Right lung (tissue), 5 donors: ENCODE data around the gene ZBTB17. TPM values are rescaled to one million over a fixed set of nuclear protein-coding genes. Genes with fewer than 3 reads are reported as not detected.
"Not testable (repeated sequence)": the region's sequence is repeated elsewhere in the genome, so short reads cannot be mapped to it uniquely, and the experiment has no call there.

ENCODE experiments used
- DNase-seq, 2 donors: peaks; one replicate each; pipeline ENCODE4 v3.0.0-alpha.2; 2013
- polyA plus RNA-seq, 5 donors: library from polyadenylated mRNA; unstranded; fragments of 120-200 nt; gene quantifications; one replicate each; pipeline versions ENCODE4 v1.2.1 to v1.2.3, GENCODE V29; 2013; ENCODE audit warnings: inconsistent platforms in 1 of 5, low replicate concordance in 1 of 5; ENCODE audit not compliant: insufficient read length in 5 of 5, insufficient read depth in 1 of 5

Gene ZBTB17
- polyA plus RNA-seq, 5 donors, result 27.8 to 38.2 (median 31.4) TPM

- DNase-seq, result not testable (repeated sequence)
Observed at GRCh38 chr1:15896841-15897610, 78.9 kb downstream of the ZBTB17 start.

GRCh38 chr1:15895233-15895632, 80.7 kb downstream of the ZBTB17 start:
- DNase-seq, result no peak

- not testable (repeated sequence) for DNase-seq
Observed at GRCh38 chr1:15892857-15893599, 82.9 kb downstream of the ZBTB17 start.

Other genes starting within 250 kb of the ZBTB17 start
- 1 to 10 TPM; 2.8 to 5.6 (median 4.2) TPM for gene SLC25A34, start 239.8 kb downstream of the ZBTB17 start, polyA plus RNA-seq
- gene TMEM82, start 233.6 kb downstream of the ZBTB17 start, polyA plus RNA-seq, result under 1 TPM in 3 of 5 donors, not detected in 2; 0.06 to 0.16 (median 0.16) TPM
- 10 to 100 TPM; 49.8 to 97.0 (median 72.9) TPM for gene FBLIM1, start 217.3 kb downstream of the ZBTB17 start, polyA plus RNA-seq
- 1 to 10 TPM; 1.8 to 2.9 (median 2.8) TPM for gene UQCRHL, start 168.5 kb downstream of the ZBTB17 start, polyA plus RNA-seq
- 10 to 100 TPM; 53.9 to 65.8 (median 55.9) TPM for gene SPEN, start 128.4 kb downstream of the ZBTB17 start, polyA plus RNA-seq
- under 1 TPM in 2 of 5 donors, not detected in 3; 0.06 to 0.07 TPM for gene SRARP, start 28.1 kb upstream of the ZBTB17 start, polyA plus RNA-seq
- gene HSPB7, start 41.9 kb upstream of the ZBTB17 start, polyA plus RNA-seq, result 10 to 100 TPM in 1 of 5 donors, 1 to 10 TPM in 4; 1.3 to 11.2 (median 2.7) TPM
- gene CLCNKA, start 45.9 kb upstream of the ZBTB17 start, polyA plus RNA-seq, result 1 to 10 TPM in 2 of 5 donors, under 1 TPM in 3; 0.54 to 1.1 (median 0.88) TPM
- 1 to 10 TPM; 4.7 to 6.3 (median 5.7) TPM for gene CLCNKB, start 67.7 kb upstream of the ZBTB17 start, polyA plus RNA-seq
- gene FAM131C, start 97.5 kb upstream of the ZBTB17 start, polyA plus RNA-seq, result under 1 TPM; 0.11 to 0.27 (median 0.24) TPM
- 10 to 100 TPM; 13.6 to 34.4 (median 22.8) TPM for gene EPHA2, start 180.0 kb upstream of the ZBTB17 start, polyA plus RNA-seq
- gene ARHGEF19, start 236.6 kb upstream of the ZBTB17 start, polyA plus RNA-seq, result 10 to 100 TPM; 43.0 to 66.2 (median 59.9) TPM